Duodenal mucosa (tissue), 2 donors: ENCODE results near the gene MATK.

Experiments used
- H3K27ac ChIP-seq: one replicate; pipeline ENCODE4 v1.7.0; 2013; ENCODE audit warnings: low read depth, low read length
- H3K27me3 ChIP-seq, 2 donors: one replicate each; pipeline ENCODE4 v1.7.0; 2013; ENCODE audit warnings: low read length in 2 of 2, control low read depth in 1 of 2; ENCODE audit not compliant: insufficient read depth in 2 of 2, control insufficient read depth in 1 of 2
- H3K36me3 ChIP-seq, 2 donors: one replicate each; pipeline ENCODE4 v1.7.0; 2013; ENCODE audit warnings: low read length in 2 of 2, control low read depth in 1 of 2; ENCODE audit not compliant: insufficient read depth in 2 of 2, control insufficient read depth in 1 of 2
- H3K4me1 ChIP-seq, 2 donors: one replicate each; pipeline ENCODE4 v1.7.0; 2013; ENCODE audit warnings: low read length in 2 of 2, control low read depth in 1 of 2; ENCODE audit not compliant: insufficient read depth in 2 of 2, control insufficient read depth in 1 of 2
- H3K4me3 ChIP-seq, 2 donors: one replicate each; pipeline ENCODE4 v1.7.0; 2013; ENCODE audit warnings: low read length in 2 of 2, low read depth in 1 of 2
- H3K9ac ChIP-seq, 2 donors: one replicate each; pipeline ENCODE4 v1.7.0; 2013; ENCODE audit warnings: low read length in 2 of 2, low read depth in 1 of 2
- H3K9me3 ChIP-seq, 2 donors: one replicate each; pipeline ENCODE4 v1.7.0; 2013; ENCODE audit warnings: low read length in 2 of 2, control low read depth in 1 of 2; ENCODE audit not compliant: control insufficient read depth in 1 of 2

The MATK gene

GRCh38 chr19:3790209-3790734 lies 4.1 kb upstream of the MATK start:
- H3K36me3 ChIP-seq = no peaks in the 10 kb centered on the region
- H3K4me3 ChIP-seq = no peak overlapping the region
- H3K9me3 ChIP-seq = no peaks in the 10 kb centered on the region
- H3K27ac ChIP-seq = no peak overlapping the region
- H3K9ac ChIP-seq = no peak overlapping the region
- H3K4me1 ChIP-seq = peaks cover 0 to under 1% of the 10 kb centered on the region in 2 donors
- H3K27me3 ChIP-seq = peaks cover 2 to 6% of the 10 kb centered on the region in 2 donors

GRCh38 chr19:3788996-3789778 lies 3.0 kb upstream of the MATK start:
- Histone ChIP-seq H3K27me3 (peaks cover 6 to 11% of the 10 kb centered on the region in 2 donors), H3K36me3 (no peaks in the 10 kb centered on the region), H3K4me3 (no peak overlapping the region), H3K9ac (no peak overlapping the region), H3K9me3 (no peaks in the 10 kb centered on the region), H3K27ac (no peak overlapping the region), H3K4me1 (peaks cover 0 to 4% of the 10 kb centered on the region in 2 donors)

DNA sequence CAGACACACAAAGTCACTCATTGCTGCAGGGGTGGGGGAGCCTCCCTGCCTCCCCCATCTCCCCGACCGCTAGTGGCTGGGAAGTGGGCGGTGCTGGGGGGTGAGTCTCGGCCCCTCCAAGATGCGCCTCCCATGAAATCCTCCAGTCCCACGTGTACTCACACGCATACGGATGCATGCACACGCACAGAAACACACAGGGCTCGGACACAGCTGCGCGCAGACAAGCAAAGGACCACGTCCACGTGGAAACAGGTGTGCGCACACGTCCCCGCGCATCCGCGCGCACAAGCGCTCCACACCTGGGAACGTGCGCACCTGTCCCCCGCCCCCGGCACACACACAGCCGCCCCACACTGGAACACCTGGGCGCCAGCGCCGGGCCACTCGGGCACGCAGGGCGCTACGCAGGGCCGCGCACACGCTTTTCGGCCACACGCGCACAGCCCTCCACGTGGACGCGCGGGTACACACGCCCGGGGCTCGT lies 687 bp downstream of the MATK start:
- Histone ChIP-seq H3K4me1 (peaks cover 0 to 4% of the 10 kb centered on the region in 2 donors), H3K27ac (no peak overlapping the region), H3K27me3 (peaks cover 4 to 11% of the 10 kb centered on the region in 2 donors), H3K36me3 (no peaks in the 10 kb centered on the region), H3K9ac (no peak overlapping the region), H3K9me3 (peaks cover 16 to 17% of the 10 kb centered on the region in 2 donors), H3K4me3 (peak overlapping the region; percentile 46 to 63)

GRCh38 chr19:3784607-3785450 lies 1.4 kb downstream of the MATK start:
- no peak overlapping the region for H3K27ac ChIP-seq
- peaks cover 16 to 17% of the 10 kb centered on the region in 2 donors for H3K9me3 ChIP-seq
- H3K9ac ChIP-seq = no peak overlapping the region
- H3K27me3 ChIP-seq = peaks cover 3 to 11% of the 10 kb centered on the region in 2 donors
- H3K36me3 ChIP-seq = no peaks in the 10 kb centered on the region
- peaks cover 0 to 4% of the 10 kb centered on the region in 2 donors for H3K4me1 ChIP-seq
- peak overlapping the region; percentile 46 to 63 for H3K4me3 ChIP-seq

- Histone ChIP-seq H3K36me3 (no peaks in the 10 kb centered on the region), H3K9me3 (peaks cover 16 to 17% of the 10 kb centered on the region in 2 donors), H3K4me1 (peaks cover 0 to 4% of the 10 kb centered on the region in 2 donors), H3K4me3 (no peak overlapping the region), H3K27ac (no peak overlapping the region), H3K9ac (no peak overlapping the region), H3K27me3 (peaks cover 3 to 11% of the 10 kb centered on the region in 2 donors)
Observed at GRCh38 chr19:3783660-3784584, 2.3 kb downstream of the MATK start.

DNA sequence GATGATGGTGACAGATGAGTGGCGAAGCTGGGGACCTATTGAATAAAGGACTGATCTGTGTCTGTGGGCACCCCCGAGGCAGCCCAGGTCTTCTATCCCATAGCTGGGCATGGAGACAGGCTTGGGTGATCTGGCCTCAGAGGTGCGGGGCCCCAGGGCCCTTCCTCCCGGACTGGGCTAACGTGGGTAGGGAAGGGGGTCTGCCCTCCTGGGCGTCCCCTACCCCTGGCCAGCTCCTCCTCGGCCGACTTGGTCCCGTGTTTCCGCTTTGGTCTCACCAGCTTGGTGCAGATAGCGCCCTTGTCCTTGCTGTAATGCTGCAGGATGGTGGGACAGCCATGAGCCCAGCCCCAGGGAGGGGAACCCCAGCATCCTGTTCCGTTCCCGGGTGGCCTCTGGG lies 3.3 kb downstream of the MATK start:
- no peak overlapping the region for H3K9ac ChIP-seq
- no peak overlapping the region for H3K4me3 ChIP-seq
- H3K9me3 ChIP-seq = peaks cover 16 to 17% of the 10 kb centered on the region in 2 donors
- H3K27me3 ChIP-seq = peaks cover 3 to 11% of the 10 kb centered on the region in 2 donors
- no peaks in the 10 kb centered on the region for H3K36me3 ChIP-seq
- H3K27ac ChIP-seq = no peak overlapping the region
- peaks cover 0 to 4% of the 10 kb centered on the region in 2 donors for H3K4me1 ChIP-seq

DNA sequence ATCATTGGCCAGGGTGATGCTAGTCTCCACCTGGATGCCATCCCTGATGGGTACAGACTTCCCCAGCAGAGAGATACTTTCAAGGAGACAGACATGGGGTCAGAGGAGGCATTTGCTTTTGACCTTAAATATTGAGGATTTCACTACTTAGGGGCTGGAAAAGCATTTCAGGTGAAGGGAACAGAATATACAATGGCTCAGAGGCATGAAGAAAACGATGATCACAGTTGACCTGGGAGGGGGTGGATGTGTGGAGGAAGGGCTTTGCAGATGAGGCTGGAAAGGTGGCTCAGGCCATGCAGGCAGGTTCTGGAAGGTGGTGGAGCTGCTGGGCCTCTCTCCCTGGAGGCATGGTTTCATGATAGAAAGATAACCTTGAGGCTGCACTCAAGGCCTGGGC lies 3.9 kb downstream of the MATK start:
- Histone ChIP-seq H3K27ac (no peak overlapping the region), H3K27me3 (peaks cover 3 to 11% of the 10 kb centered on the region in 2 donors), H3K36me3 (no peaks in the 10 kb centered on the region), H3K4me1 (peaks cover 0 to 4% of the 10 kb centered on the region in 2 donors), H3K9ac (no peak overlapping the region), H3K9me3 (peaks cover 16 to 17% of the 10 kb centered on the region in 2 donors), H3K4me3 (no peak overlapping the region)

- Histone ChIP-seq H3K4me3 (no peak overlapping the region), H3K9me3 (peaks cover 16 to 17% of the 10 kb centered on the region in 2 donors), H3K27me3 (peaks cover 0 to 11% of the 10 kb centered on the region in 2 donors), H3K27ac (no peak overlapping the region), H3K4me1 (peaks cover 0 to 4% of the 10 kb centered on the region in 2 donors), H3K9ac (no peak overlapping the region), H3K36me3 (no peaks in the 10 kb centered on the region)
Observed at GRCh38 chr19:3781603-3782002, 4.6 kb downstream of the MATK start.

GRCh38 chr19:3780786-3781304 lies 5.3 kb downstream of the MATK start:
- Histone ChIP-seq H3K4me3 (no peak overlapping the region), H3K9me3 (peaks cover 16 to 17% of the 10 kb centered on the region in 2 donors), H3K27me3 (peaks cover 0 to 11% of the 10 kb centered on the region in 2 donors), H3K27ac (no peak overlapping the region), H3K4me1 (peaks cover 0 to 4% of the 10 kb centered on the region in 2 donors), H3K9ac (no peak overlapping the region), H3K36me3 (no peaks in the 10 kb centered on the region)
